HG03521 (cell line): ENCODE results near the gene RPS15A.
A peak's percentile ranks its signal among the peaks of the same experiment; 100 is the strongest.

Experiments
- ATAC-seq: cut with Tn5 transposase; IDR thresholded peaks from one replicate; pipeline ENCODE4 v1.9.1; 2021; ENCODE audit warnings: mild to moderate bottlenecking, moderate library complexity; ENCODE audit not compliant: unreplicated experiment

The RPS15A gene

GRCh38 chr16:18789850-18790706, at the start of gene RPS15A:
RPS15A (minus strand) TSS chr16:18790334; CDS start chr16:18789113, 1,221 bp downstream.
- peak; percentile 91 for ATAC-seq

GRCh38 chr16:18839555-18839954, 49.4 kb upstream of the RPS15A start:
- no peak for ATAC-seq

GRCh38 chr16:18836702-18837101, 46.6 kb upstream of the RPS15A start:
- ATAC-seq: no peak

GRCh38 chr16:18834864-18835263, 44.7 kb upstream of the RPS15A start:
- no peak for ATAC-seq

- no peak for ATAC-seq
Measured at GRCh38 chr16:18833707-18834505, 43.8 kb upstream of the RPS15A start.

- ATAC-seq: no peak
Measured at GRCh38 chr16:18832613-18833012, 42.5 kb upstream of the RPS15A start.

- no peak for ATAC-seq
Measured at GRCh38 chr16:18832006-18832405, 41.9 kb upstream of the RPS15A start.

GRCh38 chr16:18829251-18829650, 39.1 kb upstream of the RPS15A start:
- no peak for ATAC-seq

GRCh38 chr16:18827890-18828289, 37.8 kb upstream of the RPS15A start:
- ATAC-seq: no peak

GRCh38 chr16:18816286-18816685, 26.2 kb upstream of the RPS15A start:
- no peak for ATAC-seq

GRCh38 chr16:18811925-18812324, 21.8 kb upstream of the RPS15A start:
- no peak for ATAC-seq

GRCh38 chr16:18809165-18809564, 19.0 kb upstream of the RPS15A start:
- no peak for ATAC-seq

GRCh38 chr16:18805257-18805773, 15.2 kb upstream of the RPS15A start:
- no peak for ATAC-seq

- ATAC-seq: no peak
Measured at GRCh38 chr16:18804540-18804939, 14.4 kb upstream of the RPS15A start.

- no peak for ATAC-seq
Measured at GRCh38 chr16:18803569-18804462, 13.7 kb upstream of the RPS15A start.

GRCh38 chr16:18802767-18803343, 12.7 kb upstream of the RPS15A start:
- ATAC-seq: no peak

- ATAC-seq: peak; percentile 97
Measured at GRCh38 chr16:18801145-18801972, 11.2 kb upstream of the RPS15A start, which contains the start of gene ARL6IP1. ARL6IP1 (minus strand) TSS chr16:18801549; CDS start chr16:18801466, 83 bp downstream.

- no peak for ATAC-seq
Measured at GRCh38 chr16:18800775-18801144, 10.6 kb upstream of the RPS15A start.

GRCh38 chr16:18800293-18800692, 10.2 kb upstream of the RPS15A start:
- no peak for ATAC-seq
